DMS53 treated with DMSO at 0.1 percent for 48 hours (cell line): ENCODE data around the gene JTB.

Source experiments
- DNase-seq: peaks from one replicate; lab custom pipeline; 2025; ENCODE audit not compliant: unreplicated experiment; lab: John Stamatoyannopoulos, UW

JTB gene

GRCh38 chr1:153933955-153934354, 43.5 kb downstream of the JTB start:
- DNase-seq = no peak

- no peak for DNase-seq
Measured at GRCh38 chr1:153933430-153933829, 44.0 kb downstream of the JTB start.

GRCh38 chr1:153932156-153933131, 45.0 kb downstream of the JTB start:
- DNase-seq = no peak

- DNase-seq = no peak
Measured at GRCh38 chr1:153929981-153930948, 47.2 kb downstream of the JTB start.

- DNase-seq = no peak
Measured at GRCh38 chr1:153929426-153929825, 48.0 kb downstream of the JTB start.

- no peak for DNase-seq
Measured at GRCh38 chr1:153928791-153929341, 48.6 kb downstream of the JTB start.

GRCh38 chr1:153928245-153928644, 49.2 kb downstream of the JTB start:
- DNase-seq = no peak

GRCh38 chr1:153926405-153926804, 51.1 kb downstream of the JTB start:
- no peak for DNase-seq
